Stomach (tissue), 4 donors: ENCODE results near the gene TMEM9B.

Source experiments
- EP300 ChIP-seq: sonication (generic); formaldehyde crosslinking; IDR thresholded peaks from one replicate; pipeline ENCODE4 v1.6.1; 2017; ENCODE audit warnings: antibody characterized with exemption
- POLR2A ChIP-seq, 4 donors: fragments of 450-650 bp; IDR thresholded peaks; one replicate each; pipeline ENCODE4 v1.6.1; 2016; ENCODE audit warnings: antibody characterized with exemption in 4 of 4, control low read depth in 2 of 4, mild to moderate bottlenecking in 1 of 4, moderate library complexity in 1 of 4
- POLR2AphosphoS5 ChIP-seq, 3 donors: sonication (generic); formaldehyde crosslinking; IDR thresholded peaks; one replicate each; pipeline ENCODE4 v1.6.1; 2016; ENCODE audit warnings: antibody characterized with exemption in 3 of 3
- TF ChIP-seq, protein P1 (sequence below), 7 experiments: fragments of 450-650 bp in 4 of 7; fragments of 200-600 bp in 3 of 7; sonication (generic) in 3 of 7; IDR thresholded peaks; one replicate each; pipeline ENCODE4 v1.5.1; 2016 to 2019; ENCODE audit warnings: antibody characterized with exemption in 7 of 7, control low read depth in 2 of 7, mild to moderate bottlenecking in 1 of 7

DNA sequence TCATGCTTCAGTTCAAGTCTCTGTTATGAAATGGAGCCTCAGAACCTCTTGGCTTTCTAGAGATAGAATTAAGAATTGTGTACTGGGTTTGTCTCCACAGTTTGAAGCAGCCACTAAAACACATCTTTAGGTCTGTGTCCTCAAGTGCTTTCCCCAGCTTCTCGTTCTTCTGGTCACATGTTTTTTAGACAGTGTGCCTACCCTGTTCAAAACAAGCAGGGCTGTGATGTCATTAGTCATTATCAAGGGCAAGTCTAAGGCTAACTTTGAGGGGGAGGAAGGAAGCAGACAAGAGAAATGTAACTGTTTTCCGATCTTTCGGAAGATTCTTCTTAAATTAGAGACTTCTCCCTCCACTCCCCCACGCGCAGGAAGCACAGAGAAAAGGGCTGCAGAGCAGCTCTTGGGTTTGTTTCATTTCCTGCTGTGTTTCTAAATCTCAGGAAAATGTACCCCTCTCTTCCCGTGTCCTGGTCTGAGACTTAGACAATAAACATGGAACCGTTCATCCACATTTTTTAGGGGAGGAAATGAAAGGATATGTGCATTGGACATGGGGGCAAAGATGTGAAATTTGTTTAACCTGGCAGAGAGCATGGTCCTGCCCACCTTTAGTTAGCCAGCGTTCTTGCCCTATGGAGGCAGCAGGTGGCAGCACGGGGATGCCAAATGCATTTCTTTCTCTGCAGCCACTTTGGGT is 50.1 kb downstream of the TMEM9B start:
- TF ChIP-seq, protein P1, sequence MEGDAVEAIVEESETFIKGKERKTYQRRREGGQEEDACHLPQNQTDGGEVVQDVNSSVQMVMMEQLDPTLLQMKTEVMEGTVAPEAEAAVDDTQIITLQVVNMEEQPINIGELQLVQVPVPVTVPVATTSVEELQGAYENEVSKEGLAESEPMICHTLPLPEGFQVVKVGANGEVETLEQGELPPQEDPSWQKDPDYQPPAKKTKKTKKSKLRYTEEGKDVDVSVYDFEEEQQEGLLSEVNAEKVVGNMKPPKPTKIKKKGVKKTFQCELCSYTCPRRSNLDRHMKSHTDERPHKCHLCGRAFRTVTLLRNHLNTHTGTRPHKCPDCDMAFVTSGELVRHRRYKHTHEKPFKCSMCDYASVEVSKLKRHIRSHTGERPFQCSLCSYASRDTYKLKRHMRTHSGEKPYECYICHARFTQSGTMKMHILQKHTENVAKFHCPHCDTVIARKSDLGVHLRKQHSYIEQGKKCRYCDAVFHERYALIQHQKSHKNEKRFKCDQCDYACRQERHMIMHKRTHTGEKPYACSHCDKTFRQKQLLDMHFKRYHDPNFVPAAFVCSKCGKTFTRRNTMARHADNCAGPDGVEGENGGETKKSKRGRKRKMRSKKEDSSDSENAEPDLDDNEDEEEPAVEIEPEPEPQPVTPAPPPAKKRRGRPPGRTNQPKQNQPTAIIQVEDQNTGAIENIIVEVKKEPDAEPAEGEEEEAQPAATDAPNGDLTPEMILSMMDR (IDR thresholded peaks at IDR 0.05) = peak in 4 of 7 experiments; percentile 30 to 63 (median 41)
- TF ChIP-seq POLR2AphosphoS5 (IDR thresholded peaks at IDR 0.05) (peak in 1 of 3 donors; percentile 18), EP300 (no peak), POLR2A (IDR thresholded peaks at IDR 0.05) (no peak)
